GM19324 (cell line): ENCODE measurements around the gene TP53I11.

Experiments
- ATAC-seq: cut with Tn5 transposase; IDR thresholded peaks from one replicate; pipeline ENCODE4 v1.9.1; 2021; ENCODE audit warnings: mild to moderate bottlenecking, moderate library complexity; ENCODE audit not compliant: unreplicated experiment, low FRiP score

The TP53I11 gene

DNA sequence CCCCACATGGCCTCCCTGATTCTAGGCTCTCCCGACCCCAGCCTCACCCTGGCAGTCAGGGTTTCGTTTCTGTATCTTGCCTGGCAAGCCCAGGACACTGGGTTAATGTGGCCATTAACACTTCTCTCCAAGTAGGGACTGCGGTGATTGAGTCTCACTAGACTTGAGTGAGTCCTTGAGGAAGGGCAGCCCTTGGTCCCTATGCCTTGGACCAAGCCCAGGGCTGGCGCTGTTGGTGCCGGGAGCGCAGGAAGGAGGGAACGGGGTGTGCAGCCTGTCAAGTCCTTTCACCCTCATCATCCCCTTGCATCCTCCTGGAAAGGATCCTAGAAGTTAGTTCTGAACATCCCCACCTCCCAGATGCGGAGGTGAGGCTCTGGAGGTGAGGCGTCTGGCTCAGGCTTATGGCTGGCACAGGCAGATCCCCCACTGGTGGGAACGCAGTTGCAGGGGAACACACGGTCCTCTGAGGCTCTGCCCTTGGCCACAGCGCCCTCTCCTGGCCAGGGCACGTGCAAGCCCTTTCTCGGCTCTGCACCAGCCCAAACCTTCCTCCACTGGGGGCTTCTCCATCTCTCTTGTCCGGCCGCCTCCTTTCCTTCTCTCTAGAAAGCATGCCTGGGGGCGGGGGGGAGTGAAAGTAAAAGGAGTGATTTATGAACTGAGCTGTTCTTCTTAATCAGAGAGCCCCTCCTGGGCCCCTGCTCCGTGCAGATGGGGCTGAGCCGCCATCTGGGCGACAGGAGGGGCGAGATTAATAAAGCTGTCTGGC lies 56.7 kb downstream of the TP53I11 start:
- no peak for ATAC-seq

DNA sequence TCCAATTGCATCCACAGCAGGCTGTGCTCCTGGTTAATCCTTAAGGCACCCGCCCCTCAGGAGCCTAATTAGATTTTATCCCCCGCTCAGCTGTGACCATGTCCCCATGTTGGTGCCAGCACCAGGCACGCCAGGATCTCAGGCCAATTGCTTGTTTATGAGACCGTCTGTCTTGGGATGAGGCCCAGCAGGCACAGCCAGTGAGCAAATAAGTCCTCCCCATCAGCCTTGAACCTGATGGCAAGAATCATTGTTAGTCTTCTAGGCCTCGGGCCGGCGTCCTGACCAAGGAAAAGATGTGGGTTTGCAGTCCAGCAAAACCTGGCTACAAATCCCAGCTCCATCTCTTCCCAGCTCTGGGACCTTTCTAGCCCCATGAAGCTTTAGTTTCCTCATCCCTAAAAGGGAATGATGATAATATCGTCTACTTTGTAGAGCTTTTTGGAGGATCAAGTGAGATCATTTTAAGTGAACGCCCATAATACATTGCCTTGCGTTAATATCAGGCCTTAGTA lies 57.3 kb downstream of the TP53I11 start:
- ATAC-seq: no peak

GRCh38 chr11:44892843-44893242 lies 57.8 kb downstream of the TP53I11 start:
- ATAC-seq: no peak

DNA sequence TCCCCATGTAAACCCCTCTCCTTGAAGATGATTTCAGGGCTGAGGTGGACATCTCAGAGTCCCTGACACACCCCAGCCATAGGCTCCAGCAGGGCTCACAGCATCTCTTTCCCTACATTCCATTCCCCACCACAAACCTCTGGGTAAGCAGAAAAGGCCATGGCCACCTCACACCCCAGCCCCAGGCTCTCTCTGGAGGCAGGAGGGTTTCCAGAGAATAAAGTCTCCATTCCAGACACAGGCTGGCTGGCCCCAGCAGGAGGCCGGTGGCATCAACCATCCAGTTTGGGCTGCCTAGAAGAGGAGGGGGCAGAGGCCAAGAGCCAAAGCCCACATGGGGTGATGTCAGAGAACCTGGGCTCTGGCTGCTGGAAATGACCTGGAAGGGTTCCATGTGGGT lies 61.4 kb downstream of the TP53I11 start:
- no peak for ATAC-seq

GRCh38 chr11:44887636-44888035 lies 63.0 kb downstream of the TP53I11 start:
- no peak for ATAC-seq

- no peak for ATAC-seq
Observed at GRCh38 chr11:44886790-44887140, 63.9 kb downstream of the TP53I11 start.

DNA sequence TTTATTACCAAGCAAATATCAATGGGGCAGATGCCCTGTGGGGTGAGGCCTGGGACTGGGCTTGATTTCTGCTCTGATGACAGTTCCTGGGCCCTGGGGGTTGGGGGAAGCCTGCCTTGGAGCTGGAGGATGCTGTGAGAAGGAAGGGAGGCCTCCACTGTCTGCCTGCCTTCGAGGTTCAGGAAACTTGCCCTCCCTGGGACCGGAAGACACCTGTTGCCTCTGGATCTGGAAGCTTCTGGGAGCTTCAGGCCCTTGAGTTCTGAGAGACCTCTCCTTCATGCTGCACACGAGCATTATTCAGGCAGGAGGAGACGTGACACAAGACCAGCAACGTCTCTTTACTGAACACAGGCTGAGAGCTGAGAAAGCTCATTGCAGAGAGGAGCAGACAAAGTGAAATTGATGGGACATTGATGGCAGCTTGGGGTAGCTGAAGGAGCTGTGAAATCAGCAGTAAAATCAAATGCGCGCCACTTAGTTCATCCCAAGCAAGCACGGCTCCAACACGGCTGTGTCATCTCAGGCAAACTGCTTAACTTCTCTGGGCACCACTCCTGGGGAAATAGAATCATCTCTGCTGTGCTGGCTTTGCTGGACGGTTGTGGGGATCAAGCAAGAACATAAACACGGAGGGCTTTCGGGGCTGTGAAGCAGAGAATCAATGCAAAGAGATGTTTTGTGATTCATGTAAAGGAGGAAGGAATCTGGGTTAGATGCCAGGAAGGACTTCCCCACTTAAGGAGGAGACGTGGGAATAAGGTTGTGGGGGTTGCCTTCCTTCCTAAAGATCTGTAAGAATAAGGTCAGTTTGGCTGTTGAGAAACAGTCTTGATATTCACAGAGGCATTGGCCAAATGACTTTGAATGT lies 64.5 kb downstream of the TP53I11 start:
- no peak for ATAC-seq

GRCh38 chr11:44885065-44885810 lies 65.4 kb downstream of the TP53I11 start:
- no peak for ATAC-seq

DNA sequence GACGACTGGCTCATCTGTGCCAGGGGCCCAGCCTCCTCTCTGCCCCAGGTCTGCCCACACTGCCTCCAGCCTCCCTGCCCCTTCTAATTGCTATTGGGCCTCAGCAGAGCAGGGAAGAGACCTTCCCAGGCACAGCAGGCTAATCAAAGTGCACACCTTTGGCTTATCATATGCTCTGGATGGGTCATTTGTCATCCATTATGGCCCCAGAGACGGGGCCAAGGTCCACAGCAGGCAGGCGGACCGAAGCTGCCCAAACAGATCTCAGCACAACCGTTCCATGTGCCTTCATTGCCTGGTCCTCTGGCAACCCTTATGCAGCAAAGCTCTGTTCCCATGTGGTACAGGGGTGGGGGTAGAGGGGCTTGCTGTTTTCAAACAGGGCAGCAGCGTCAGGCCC lies 66.6 kb downstream of the TP53I11 start:
- no peak for ATAC-seq

DNA sequence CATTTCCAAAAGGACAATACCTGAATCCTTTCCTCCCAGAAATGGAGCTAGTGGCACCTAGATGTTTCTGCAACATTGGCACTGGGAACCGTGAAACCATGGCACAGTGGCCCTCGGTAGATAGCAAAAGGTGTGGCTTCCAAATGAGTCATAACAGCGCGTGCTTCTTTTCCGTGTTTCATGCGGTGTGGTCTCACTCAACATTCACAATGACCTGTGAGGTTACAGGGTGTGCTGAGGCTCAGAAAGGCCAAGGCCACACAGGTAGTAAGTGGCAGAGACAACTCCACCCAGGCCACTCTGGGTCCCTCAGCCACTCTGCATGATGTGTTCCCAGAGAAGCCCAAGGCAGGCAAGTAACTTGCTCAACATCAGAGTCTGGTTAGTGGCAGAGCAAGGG lies 67.4 kb downstream of the TP53I11 start:
- no peak for ATAC-seq
